Measurements from ENCODE around the gene HIBADH.

Gene HIBADH

DNA sequence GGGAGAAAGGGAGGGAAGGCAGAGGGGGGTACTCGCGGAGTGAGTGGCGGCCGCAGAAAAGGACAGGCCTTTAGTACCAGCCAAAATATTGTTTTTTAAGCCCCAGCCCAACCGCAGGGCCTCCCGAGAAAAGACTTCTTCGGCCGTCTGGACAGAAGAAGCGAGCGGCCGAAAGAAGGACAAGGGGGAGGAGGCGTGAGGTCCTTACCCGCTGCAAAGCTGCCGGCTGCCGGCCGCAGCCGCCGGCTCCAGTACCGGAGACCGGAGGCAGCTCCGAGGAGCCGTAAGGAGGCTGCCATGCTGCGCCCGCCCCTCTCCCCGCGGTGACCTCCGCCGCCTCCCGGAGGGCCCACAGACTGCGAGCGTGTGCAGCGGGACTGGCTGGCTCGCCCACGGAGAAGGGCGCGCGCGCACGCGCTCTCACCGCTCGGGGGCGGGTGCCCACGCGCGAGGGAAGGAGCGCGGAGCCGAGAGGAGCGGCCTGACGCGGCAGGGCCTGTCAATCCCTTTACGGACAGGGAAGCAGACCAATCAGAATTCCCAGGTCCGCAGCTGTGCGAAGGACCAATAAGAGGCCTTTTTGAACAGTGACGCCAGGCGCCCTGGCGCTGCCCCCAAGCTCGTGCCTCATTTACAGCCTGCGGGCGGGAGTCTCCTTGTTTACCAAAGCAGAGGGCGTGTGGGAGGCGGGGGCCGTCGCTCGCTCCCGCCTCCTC lies at the start of gene HIBADH:
HIBADH (minus strand) TSS at position 394 of the 716 bp plus-strand sequence; CDS start at position 299, 95 bp downstream.
- DNase-seq: peak; percentile 98

DNA sequence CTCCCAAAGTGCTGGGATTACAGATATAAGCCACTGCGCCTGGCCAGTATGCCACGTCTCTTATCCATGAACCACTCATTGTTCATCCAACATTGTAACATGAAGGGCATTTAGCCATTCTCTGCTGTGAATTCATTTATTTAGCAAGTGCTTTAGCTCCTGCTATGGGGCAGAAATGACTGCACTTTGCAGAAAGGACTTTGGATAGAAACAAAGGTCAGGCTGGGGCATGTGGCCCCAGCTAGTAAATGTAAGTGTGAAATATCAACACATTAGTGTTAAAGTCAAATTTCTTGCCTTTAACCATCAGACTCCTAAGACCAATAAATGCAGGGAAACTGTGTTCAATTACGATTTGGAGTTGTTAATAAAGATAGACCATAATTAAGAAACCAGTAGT lies 49.5 kb upstream of the HIBADH start:
- DNase-seq: no peak

- DNase-seq: no peak
Observed at GRCh38 chr7:27709137-27710075, 46.7 kb upstream of the HIBADH start.

DNA sequence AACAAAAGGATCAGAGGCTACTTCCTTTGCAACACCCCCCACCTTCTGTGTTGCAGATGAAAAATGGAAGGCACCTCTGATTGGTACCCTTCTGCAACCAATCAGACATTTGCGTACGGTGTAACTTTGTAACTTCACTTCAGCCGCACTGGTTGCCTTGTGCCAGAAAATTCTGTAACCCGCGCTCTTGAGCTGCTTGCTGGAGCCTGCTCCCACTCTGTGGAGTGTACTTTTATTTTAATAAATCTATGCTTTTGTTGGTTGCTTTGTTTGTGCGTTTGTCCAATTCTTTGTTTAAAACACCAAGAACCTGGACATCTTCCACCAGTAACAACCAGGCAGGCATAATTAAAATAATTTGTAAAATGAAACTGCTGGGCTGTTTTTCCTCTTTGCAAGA lies 45.8 kb upstream of the HIBADH start:
- DNase-seq: no peak

DNA sequence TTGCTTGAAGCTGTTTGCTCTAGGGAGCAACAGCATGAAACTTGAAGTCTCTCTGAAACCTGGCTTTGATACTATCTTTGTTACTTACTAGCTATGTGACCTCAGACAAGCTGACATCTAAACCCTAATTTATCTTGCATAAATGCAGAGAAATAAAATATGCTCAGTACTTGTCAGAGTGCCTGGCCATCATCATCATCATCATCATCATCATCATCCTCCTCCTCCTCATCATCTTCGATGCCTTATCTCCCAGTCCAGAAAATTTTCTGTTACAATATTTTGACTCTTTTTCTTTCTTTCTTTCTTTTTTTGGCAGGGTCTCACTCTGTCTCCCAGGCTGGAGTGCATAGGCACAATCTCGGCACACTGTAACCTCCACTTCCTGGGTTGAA lies 42.5 kb upstream of the HIBADH start:
- no peak for DNase-seq

GRCh38 chr7:27704422-27705199 lies 41.9 kb upstream of the HIBADH start:
- DNase-seq: no peak

DNA sequence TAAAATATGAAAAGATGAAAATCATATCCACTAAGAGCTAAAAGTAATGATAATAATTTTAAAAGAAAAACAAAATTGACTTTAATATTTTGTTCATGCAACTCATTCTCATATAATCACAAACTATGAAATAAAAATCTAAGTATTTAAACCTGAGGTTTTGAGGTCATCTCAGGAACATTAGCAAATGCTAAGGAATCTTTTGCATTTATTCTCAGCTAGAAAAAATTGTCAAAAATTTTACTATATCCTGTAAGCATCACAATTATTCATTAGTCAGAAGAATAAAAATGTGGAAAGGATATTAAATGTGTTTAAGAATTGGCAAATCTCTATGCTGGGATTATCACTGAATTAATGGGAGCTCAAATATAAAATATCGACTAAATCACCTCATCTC lies 40.5 kb upstream of the HIBADH start:
- no peak for DNase-seq

GRCh38 chr7:27700501-27700900 lies 37.8 kb upstream of the HIBADH start:
- DNase-seq: no peak

DNA sequence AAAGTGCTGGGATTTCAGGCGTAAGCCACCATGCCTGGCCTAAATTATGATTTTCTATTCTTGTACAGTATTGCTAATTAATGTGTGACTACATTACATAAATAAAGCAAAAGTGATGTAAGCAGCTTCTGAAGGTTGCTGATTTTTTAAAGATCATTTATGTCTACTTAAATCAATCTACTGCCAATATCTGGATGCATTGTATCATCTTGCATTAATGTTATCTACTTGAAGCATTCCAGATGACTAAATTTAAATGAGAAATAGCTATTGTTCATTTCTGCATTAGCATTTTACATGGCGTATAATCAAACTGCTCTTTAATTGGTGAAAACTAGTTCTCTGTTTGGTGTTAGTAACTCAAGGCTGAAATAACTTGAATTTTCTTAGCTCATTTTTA lies 37.1 kb upstream of the HIBADH start:
- DNase-seq: no peak

DNA sequence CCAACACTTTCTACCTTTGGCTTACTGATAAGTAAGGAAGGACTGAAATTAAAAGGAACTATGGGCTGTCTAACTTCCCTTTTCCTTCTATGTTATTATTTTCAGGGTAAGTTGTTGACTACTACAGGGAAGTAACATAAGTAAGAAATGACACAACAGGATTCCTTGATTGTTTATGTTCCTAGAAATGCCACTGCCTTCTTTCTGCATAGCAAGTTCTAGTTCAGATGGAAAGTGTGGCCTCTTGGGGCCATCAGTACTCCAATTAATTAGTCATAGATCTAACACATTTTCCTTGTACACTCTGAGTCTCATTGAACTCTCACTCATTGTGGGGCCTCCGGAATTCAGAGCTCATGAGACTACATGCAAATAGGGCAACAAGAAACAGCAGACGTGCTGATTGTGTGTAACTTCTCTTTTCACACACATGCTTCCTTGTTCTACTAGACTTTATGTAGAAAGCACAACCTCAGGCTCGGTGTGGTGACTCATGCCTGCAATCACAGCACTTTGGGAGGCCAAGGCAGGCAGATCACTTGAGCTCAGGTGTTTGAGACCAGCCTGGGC lies 35.3 kb upstream of the HIBADH start:
- DNase-seq: no peak

DNA sequence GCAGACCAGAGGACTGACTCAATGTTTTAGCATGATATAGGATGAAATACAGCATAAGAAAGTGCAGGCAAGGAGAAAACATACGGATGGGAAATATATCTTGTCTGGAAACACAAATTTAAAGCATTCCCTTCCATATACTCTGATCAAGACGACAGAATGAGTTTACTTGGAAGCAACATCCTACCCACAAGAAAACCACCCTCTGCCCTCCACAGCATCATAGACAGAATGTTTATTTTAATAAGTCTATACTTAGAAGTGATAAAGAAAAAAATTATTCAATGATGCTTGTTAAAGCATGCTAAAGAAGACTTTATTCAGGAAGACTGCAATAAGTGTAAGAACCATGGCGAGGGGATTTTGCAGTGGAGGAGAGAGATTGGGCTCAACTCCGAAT lies 32.4 kb upstream of the HIBADH start:
- DNase-seq: no peak

- no peak for DNase-seq
Observed at GRCh38 chr7:27693794-27694193, 31.1 kb upstream of the HIBADH start.

- DNase-seq: no peak
Observed at GRCh38 chr7:27690649-27691048, 28.0 kb upstream of the HIBADH start.

DNA sequence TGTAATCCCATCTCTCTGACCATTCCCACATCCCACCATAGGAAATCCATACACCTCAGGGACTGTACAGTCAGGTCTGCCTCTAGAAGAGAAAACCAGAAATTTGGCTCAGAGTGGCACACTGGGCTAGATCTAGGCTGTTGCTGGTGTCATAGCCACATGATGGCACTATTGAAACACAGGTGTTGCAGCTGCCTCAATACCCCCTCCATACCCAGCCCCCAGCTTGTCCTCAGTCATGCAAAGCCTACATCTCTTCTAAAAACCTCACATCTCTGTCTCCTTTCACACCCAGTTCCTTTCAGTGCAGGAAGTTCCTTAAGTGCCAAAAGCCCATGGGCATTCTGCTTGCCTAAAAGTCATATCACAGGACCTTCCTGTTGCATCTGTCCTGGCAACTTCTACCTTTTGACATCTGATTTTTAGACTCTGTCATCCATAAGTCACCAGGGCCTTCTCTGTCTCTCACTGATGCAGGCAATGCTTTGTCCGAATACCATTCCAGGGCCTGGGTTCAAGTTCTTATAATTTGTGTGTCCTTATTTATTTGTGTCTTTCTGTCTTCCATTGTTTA lies 27.0 kb upstream of the HIBADH start:
- no peak for DNase-seq

- DNase-seq: no peak
Observed at GRCh38 chr7:27689150-27689549, 26.5 kb upstream of the HIBADH start.

DNA sequence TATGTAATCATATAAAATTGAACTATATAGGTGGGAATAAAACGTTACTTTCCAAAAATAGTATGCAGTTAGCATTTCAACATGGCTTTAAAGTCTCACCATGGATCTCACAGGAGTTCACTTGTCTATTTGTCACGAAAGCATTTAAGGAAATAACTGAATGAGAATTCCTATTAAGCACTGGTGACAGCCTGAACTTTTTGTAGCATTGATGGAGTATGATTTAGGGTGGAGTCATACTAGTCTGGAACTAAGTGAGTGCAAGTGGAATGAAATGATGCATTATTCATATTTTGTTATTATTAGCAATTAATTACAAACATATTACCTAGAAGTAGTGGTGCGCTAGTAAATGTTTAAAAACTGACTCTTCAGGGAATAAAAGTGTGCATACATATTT lies 26.0 kb upstream of the HIBADH start:
- no peak for DNase-seq

- DNase-seq: no peak
Observed at GRCh38 chr7:27688056-27688455, 25.4 kb upstream of the HIBADH start.

DNA sequence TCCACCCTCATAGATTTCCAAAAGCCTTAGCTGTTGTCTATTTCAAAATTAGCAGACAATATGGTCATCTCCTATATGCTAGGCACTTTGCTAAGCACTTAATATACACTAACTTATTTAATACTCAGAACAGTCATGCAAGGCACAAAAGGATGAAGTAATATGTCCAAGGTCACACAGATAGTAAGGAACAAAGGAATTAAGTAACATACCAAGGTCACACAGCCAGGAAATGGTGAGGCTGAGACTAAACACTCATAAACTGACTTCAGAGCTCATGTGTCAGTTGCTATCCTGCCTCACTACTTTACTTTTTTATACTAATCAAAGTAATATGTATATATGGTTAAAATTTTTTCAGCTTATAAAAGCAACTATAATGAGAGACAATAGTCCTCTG lies 23.6 kb upstream of the HIBADH start:
- DNase-seq: no peak

- no peak for DNase-seq
Observed at GRCh38 chr7:27685893-27686292, 23.2 kb upstream of the HIBADH start.

DNA sequence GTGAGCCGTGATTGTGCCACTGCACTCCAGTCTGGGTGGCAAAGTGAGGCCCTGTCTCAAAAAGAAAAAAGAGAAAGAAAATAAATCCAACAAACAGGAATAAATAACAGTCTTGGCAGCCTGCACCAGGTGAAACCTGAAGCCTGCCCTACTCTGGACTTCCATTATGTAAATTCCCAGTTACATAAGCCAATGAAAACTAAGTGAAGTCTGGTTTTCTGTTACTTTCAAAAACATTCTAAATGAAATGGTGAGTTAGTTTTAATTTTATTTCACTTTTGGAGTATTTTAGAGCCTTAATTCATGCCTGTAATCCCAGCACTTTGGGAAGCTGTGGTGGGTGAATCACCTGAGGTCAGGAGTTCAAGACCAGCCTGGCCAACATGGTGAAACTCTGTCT lies 22.5 kb upstream of the HIBADH start:
- no peak for DNase-seq

- no peak for DNase-seq
Observed at GRCh38 chr7:27684491-27684890, 21.8 kb upstream of the HIBADH start.

DNA sequence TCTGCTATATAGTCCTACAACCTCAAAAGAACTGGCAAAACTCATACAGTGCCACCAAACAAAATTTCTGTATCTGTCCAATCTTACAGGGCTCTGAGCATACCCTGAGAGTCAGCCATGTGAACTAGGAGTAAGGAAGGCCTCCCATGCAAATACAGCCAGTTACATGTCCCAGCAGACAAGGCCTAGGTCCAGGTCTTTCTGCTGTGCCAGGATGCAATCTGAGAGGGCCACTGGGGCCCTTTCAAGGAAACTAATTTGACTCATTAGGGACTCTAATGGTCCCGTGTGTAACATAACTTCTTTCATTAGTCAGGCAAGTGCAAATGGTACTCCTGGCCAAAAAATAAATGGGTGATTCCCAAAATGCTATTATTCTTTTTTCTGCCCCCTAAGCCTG lies 17.9 kb upstream of the HIBADH start:
- no peak for DNase-seq
